NCI-H1092 (cell line): ENCODE measurements around the gene TAGLN3.

Experiments used
- DNase-seq: peaks from one replicate; lab custom pipeline; 2025; lab: John Stamatoyannopoulos, UW

The TAGLN3 gene

DNA sequence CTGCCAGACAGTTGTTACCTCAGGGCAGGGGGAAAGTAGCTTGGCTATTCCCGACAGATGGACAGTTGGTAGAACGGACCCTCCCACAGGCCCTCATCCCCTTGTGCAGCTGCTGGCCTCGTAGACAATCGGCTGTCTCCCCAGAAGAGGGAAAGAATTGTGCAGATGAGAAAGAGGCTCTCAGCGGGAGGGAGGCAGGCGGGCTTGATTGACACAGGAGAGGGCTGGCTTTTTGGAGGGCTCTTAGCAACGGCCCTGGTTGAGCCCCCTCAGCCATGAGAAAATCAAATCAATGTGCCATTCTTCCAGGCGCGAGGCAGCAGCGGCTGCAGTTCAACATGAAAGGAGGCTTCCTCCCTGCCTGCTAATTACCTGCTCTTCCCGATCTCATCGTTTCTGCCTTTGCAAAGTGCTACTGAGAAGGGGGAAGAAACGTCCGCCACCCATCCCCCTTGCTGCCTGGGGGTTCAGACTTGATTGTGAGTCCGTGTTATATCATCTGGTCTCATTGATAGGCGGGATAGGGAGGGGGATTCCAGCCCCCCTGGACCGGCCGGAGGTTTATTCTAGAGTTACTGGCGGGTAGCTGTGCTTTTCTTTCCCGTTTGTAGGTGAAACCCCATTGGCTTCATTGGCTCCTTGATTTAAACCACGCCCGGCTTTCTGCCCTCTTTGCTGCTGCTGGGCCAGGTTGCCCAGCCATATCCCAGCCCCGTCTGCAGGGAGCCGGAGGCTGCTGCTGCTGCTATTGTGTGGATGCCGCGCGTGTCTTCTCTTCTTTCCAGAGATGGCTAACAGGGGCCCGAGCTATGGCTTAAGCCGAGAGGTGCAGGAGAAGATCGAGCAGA is at the start of gene TAGLN3:
TAGLN3 (plus strand) TSS at position 287 of the 848 bp plus-strand sequence; CDS start at position 788, 501 bp downstream.
- peak; percentile 73 for DNase-seq

DNA sequence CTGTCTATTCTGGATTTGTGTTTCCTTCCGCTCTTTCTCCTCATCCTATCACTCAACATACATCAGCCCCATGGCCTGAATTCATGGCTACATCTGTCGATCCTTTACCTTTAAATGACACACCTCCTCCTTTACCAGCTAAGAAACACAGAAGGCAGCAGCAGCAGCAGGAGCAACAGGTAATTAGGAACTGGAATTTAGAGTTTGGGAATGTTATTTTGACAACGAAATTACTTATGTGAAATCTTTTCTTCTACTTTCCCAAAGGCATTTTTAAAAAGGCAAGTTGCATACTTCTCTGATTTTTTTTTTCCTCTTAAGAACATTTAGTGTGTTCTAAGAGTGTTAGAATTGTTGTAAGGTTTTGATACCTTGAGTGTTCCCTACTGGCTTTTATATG is 49.0 kb upstream of the TAGLN3 start:
- DNase-seq: no peak

DNA sequence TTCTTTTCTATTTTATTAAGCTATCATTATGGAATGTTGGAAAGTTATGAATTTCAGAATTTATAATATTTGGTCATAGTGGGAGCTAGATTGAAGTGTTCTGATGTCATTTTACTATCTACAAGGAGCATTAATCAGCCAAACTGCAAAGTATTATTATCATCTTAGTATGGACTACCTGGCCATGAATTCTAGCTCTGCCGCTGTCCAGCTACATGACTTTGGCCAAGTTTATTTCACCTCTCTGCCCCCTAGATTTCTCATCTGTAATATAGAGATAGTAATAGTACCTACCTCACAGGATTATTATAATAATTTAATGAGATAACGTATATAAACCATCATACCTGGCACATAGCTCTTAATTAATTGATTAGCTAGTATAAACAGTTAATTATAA is 47.7 kb upstream of the TAGLN3 start:
- DNase-seq: no peak

DNA sequence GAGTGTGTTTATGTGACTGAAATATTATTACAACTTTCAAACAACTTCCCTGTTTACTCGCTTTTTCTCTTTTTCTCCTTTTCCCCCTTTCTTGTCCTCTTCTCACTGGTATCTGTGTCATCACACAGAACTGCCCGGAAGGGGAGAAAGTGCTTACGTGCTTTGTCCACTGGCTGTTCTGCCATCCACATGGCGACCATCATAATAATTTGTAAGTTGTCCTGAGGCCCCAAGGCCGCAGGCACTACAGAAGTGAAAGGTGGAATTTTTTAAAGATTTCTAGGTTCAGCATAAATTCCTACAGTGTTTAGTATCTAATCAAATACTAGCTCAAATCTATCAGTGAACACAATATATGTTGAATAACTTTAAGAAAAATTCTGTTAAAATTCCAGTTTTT is 46.6 kb upstream of the TAGLN3 start:
- DNase-seq: no peak

DNA sequence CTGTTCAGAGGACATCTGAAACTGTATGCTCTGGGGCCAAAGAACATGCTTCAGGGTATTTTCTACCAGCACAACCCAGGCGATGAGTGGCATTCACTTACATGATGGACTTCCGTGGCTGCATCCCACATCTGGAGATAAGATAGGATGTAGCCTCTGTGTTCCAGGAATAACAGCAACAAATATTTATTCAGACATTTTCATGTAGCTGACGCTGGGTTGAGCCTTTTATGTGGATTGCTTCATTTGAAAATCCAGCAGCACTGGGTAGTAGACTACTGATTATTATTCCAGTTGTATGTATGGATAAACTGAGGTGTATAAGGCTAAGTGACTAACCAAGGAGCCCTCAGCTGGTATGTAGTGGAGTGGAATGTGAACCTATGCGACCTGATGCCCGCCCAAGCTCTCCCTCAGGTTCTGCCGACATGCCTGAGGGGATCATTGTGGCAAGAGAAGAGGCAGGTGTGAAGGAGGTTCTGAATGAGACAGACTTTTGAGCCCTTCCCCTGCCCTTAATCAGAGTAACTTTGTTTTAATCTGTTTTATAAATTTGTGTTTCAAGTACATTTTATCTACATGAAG is 45.8 kb upstream of the TAGLN3 start:
- no peak for DNase-seq

DNA sequence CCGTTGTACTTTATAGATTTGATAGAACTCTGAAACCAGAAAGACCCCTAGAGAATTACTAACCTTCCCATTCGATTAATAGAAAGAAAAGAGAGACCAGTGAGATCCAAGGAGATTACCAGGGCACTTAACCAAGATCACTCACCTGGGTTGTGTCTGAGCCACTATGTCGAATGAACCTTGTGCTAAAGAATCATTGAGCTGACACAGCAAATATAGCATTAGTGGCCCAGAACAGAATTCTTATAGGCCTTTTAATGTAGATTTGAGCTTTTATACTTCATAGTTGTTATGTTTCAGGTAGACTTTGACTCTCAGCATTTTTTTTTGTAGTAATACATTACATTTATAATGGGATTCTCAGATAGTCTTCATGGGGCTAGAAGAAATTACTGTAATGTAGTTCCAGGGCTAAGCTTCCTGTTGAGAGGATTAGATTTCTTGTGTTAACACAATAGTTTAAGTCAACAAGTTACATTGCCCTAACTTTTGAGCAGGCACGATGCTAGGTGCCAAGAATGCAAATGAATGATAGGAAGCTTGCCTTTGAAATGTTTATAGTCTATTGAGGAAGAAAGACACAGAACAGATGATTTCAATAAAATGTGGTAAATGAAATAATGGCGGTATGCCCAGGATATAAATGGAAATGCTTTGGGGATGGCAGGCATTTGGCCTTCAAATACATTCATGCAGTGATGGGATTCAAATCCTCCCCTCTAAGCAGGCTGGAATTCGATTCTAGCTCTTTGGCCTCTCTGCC is 44.3 kb upstream of the TAGLN3 start:
- DNase-seq: no peak

DNA sequence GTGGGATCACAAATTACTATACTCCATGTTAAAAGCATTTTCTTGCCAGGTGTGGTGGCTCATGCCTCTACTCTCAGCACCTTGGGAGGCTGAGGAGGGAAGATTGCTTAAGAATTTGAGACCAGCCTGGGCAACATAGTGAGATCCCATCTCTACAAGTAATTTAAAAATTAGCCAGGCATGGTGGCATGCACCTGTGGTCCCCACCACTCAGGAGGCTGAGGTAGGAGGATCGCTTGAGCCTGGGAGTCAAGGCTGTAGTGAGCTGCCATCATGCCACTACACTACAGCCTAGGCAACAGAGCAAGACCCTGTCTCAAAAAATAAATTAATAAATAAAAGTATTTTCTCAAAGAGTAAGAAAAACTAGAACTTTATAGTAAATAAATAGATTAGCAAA is 42.8 kb upstream of the TAGLN3 start:
- no peak for DNase-seq

DNA sequence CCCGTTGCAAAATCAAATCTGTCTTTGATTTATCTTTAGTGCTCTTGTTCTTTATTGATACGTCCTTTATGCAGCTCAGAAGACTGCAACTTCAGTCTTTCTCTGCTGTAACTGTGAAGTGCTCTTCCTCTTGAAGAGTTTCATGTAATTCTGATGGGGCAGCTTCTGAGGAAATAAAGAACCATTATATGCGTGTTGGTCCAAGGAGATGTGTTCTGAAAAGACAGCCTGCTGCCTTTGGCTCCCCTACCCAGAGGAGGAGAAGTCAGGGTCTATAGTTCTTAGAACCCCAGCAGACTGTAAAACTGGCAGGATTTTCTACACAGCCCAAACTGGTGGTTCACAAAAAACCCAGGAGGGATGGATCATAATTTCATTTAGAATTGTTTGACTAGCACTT is 42.3 kb upstream of the TAGLN3 start:
- no peak for DNase-seq

DNA sequence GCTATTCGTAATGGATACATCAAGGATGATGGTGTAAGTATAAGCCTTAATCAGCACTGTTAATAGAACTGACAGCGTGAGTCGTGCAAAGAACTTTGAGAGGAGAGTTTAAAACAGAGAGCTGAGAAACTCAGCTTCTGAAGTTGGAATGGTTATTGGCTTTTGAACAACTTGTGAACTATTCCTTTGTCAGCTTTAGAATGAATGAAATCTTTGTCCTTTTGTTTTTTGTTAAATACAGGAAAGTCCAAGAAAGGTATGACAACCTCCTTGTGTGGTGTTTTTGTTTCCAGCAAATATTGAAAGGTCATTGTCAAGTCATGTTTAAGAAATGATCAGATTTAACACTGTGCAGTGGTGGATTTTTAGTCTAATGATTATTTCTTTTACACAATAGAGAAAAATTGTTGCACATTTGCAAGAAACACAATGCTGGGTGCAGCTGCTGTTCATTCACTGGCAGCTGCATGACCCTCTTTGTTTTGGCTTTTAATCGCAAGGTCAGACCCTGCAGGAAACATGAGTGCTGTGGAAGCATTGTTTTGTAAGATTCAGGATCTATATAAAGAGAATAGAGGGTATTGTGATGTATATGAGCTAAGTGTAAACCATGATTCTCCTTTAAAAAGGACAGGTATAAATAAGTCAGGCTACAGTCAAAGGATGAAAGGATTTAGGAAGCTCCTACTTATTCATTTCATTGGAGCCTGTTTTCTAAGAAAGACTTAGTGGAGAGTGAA is 41.6 kb upstream of the TAGLN3 start:
- DNase-seq: no peak

DNA sequence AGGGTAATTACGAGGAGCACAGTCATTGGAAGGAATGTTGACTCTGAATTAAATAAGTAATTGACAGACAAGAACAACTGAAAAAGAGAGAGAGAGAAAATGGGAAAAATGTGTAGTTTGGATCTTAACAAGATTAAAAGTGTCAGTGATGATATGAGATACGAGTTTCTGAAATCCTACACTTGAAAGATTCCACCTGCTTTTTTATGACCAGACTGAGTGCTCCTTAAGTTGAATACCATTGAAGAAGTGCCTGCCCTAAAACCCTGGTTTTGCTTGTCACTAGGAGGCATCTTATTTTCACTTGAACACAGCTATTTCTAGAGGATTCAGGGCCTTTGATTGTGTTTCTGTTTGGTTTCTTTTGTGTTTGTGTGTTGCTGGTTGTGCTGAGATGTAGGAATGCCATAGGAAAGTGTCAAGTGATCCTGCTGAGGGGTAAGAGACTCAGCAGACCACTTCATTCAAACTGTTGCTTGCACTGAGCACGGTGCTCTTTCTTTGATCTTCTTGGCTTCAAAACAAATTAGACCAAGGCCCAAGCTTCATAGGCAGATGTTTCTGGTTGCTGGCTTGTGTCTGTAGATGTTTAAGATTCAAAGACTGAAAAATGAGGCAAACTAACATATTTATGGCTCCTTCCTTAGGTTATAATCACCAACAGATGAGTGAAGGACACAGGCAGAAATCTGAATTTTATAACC is 37.1 kb upstream of the TAGLN3 start:
- DNase-seq: no peak

DNA sequence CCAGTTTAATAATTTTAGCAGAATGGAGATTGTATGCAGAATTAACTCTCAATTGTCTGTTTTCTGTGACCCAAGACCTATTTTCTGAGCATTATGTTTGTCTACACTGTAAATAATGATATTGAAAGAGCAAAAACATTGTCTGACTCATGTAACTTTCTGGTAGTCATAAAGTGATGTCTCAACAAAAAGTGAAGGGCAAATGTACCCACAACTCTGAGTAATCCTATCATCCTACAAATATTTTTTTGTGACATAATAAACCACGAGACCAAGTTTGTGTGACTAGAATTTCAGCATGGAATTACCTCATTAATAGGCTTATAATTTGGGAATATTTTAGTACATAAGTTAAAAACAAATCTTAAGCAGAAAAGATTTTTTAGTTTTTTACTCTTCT is 35.3 kb upstream of the TAGLN3 start:
- no peak for DNase-seq

DNA sequence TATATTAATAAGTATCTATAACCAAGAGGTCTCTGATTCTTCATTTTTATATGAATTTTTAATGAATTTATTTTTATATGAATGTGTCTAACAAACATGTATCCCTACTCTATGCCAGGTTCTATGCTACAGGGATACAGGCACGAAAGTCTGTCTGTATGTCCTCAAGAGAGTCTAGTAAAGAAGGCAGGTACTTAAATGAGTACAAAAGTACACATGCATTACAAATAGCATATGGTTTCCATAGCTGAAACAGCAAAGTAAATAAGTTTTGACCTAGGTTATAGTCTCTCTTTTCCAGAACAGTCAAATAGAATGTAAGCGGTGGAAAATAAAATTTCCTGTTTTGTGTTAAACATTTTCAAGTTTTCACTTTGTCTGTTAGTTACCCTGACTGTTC is 33.2 kb upstream of the TAGLN3 start:
- DNase-seq: no peak

DNA sequence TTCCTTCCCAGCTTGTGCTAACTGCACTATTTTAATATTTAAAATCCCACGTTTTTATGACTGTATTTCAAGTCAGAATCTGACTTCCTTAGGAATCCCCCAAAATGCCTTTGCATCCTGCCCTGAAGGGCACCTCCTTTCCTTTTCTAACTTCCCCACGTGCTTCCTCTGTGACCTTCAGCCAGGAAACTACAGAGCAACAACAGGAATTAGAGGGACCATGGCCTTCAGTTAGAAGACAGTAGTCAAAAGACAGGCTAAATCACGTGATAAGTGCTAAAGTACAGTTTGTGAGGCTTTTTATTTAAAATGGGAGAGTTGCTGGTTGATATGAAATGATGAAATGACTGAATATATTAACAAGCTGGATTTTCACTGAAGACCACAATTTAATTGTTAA is 31.7 kb upstream of the TAGLN3 start:
- DNase-seq: no peak

DNA sequence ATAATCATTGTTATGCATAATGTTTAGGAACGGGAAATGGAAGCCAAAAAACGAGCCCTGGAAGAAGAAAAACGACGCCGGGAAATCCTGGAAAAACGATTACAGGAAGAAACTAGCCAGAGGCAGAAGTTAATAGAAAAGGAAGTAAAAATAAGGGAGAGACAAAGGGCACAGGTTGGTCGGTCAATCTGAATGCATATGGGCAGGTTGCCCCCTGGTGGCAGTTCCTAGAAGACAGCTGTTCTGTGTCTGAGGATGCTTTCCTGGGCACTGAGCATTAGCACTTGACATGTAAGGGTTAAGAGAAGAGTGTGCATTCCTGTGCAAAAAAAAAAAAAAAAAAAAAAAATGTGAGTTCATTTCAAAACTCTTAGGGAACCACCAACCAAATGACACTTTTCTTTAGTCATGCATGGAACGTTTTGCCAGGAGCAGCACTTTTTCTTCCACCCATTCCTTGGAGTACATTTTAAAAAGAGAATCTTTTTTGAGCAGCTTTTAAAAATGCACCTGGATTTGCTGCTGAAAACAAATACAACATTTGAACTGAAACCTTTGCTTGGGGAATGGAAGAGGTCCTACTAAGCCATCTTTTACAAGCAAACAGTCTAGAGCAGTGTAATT is 31.0 kb upstream of the TAGLN3 start:
- DNase-seq: peak; percentile 77

DNA sequence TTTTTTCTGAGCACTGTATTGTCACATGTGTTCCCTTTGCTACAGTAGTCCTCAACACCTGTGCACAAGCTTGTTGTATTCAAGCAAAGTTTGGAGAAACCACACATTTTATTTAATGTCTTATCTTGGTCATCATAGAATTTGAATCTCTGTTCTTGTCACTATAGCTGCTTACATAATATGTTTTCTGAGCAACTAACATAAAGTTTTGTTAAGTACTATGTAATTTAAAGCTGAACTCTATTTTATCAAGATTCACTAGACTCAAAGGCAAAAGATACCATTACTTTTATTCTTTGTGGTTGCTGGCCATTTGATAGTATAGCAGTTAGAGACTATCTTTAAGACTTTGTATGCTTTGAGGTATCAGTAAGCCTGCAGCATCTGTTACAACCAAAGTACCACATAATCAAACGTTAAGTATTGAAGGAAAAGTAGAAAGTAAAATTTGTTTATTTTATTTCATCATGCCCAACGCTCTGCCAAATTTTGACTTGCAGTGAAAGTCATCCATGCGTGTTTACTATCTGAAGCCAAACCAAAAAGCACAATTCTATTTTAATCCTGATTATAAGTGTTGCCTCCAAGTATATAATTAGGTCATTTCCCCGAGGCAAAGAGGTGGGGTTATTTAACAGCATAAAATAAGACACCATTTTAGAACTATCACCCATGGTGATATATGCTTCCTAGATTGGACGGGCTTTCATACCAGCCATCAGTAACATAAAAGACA is 30.2 kb upstream of the TAGLN3 start:
- peak; percentile 25 for DNase-seq

DNA sequence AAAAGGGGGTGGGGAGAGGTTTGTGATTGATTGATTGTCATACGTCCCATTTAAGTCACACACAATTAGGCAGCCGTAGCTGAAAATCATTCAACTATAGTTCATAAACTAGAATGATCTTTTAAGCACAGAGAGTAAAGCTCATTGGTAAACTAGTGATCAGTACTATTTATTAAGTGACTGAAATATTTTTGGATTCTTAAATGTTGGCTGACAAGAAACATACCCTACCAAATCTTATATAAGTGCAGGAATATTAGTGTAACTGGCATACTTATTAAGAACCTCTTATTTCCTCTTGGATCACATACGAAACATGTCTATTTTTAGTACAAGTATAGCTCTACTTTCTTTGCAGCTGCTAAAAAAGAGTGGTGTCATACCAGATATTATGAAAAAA is 28.3 kb upstream of the TAGLN3 start:
- no peak for DNase-seq

DNA sequence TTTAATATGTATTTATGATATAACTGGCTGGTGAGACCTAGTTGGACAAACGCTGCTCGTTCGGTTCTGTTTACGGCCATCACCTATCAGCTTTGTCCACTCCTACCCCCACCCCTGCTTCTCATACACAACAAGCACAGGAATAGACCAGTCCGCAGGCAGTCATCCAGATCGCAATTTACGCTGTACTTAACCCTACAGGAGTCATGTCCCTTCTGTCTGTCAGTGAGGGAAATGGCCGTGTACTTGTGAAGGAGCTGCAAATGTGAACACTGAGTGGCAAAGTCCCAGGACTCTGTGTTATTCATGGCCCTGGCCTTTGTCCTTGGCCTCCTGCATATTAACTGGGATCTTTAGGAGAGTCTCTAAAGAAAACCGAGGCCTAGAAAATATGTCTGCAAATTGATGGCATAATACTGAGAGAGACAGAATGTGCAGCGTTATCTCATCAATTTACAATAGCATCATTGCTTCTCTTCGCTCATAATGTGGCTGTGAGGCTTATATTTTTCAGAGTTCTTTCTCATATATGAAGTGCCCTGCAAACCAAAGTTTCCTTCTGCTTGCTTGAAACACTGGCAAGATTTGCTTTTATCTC is 27.1 kb upstream of the TAGLN3 start:
- peak; percentile 20 for DNase-seq

DNA sequence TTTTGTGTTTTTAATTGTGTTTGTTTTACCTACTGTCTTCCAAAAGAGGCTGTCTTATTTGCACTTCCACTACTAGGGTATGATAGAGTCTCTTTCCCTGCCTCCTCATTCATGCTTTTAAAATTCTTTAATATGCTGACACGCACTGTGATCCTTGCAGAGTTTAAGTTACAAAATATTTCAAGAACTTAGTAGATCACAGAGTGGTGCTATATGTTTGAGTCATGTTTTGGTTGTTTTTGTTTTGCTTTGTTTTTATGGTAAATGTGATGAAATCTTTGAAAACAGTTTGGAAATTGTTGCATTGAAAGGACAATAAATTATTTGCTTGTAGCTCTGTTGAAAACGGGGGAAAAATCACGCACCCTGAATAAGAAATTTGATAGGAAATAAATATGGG is 25.8 kb upstream of the TAGLN3 start:
- no peak for DNase-seq

DNA sequence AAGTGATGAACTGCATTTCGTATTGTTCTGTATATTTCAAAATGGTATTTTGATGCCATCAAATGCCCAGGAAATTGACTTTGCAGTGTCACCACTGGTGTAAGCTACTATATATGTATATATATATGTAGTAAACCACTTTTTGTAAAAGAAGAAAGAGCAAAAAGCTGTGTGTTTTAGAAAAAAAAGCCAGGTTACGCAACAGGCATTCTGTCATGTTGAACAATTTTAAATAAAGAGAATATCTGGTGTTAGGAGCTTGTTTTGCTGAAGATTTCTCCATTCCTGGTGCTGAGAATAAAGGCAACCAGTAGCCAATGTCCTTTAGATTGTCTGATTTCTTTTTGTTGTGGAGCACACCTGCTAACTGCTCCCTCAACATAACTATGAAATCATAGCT is 23.6 kb upstream of the TAGLN3 start:
- DNase-seq: no peak

DNA sequence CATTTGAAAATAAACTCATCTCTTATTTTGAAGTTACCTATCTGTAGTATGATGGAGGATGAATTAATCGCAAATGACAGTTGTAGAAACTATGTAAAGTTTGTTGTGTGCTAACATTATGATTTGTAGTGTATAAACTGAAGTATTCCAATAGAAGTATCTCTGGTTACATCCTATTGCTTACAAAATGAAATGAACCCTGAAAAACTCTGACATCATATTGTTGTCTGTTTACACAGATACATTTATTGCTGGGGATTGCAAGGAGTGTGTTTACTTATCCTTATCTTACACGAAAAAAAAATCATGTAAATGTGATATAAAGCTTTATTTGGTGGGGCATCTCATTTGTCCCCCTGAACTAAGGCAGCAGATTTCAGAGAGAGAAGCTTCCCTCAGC is 22.5 kb upstream of the TAGLN3 start:
- no peak for DNase-seq
